Liver (tissue), 3 donors: ENCODE results near the gene RCSD1.

Experiments
- FOXA1 ChIP-seq: IDR thresholded peaks from 2 replicates; pipeline ENCODE4 v1.6.1; 2016; ENCODE audit warnings: antibody characterized with exemption
- GABPA ChIP-seq, 2 donors: IDR thresholded peaks in 1 of 2; conservative IDR thresholded peaks in 1 of 2; 2 replicates each; pipeline ENCODE4 v1.6.1; 2016; ENCODE audit warnings: antibody characterized with exemption in 2 of 2, mild to moderate bottlenecking in 1 of 2, moderate library complexity in 1 of 2
- JUND ChIP-seq, 2 donors: IDR thresholded peaks; 2 replicates each; pipeline ENCODE4 v1.6.1; 2016; ENCODE audit warnings: antibody characterized with exemption in 2 of 2
- TF ChIP-seq, protein P1 (sequence below): IDR thresholded peaks from 2 replicates; pipeline ENCODE4 v1.6.1; 2016; ENCODE audit warnings: antibody characterized with exemption
- TF ChIP-seq, protein P2 (sequence below): fragments of 150-350 bp; IDR thresholded peaks from 2 replicates; pipeline ENCODE4 v1.5.1; 2017; ENCODE audit warnings: improper control_type of control experiment, low read depth, low read length; ENCODE audit not compliant: missing input control
- donor health status: healthy.
- donor health status: healthy.

DNA sequence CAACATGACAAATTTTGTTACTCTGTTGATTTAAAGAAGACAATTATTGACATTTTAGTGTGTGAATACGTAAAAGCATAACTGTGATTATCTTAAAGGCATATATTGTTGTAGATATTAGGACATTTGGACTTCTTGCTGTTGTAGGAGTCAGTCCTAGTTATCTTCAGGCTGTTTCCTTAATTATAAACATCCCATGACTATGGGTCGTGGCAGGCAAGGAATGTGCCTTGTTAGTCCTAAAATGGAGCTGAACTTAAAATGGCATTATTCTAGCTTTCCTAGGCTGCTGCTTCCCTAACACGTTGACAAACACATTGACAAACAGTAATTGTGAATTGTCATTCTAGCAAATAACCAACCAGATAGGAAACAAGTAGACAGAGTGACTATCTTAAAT is 87.3 kb downstream of the RCSD1 start:
- TF ChIP-seq FOXA1 (no peak), GABPA (IDR thresholded peaks at IDR 0.05 in 1 of 2, conservative IDR thresholded peaks at IDR 0.05 in 1 of 2) (no peak), JUND (IDR thresholded peaks at IDR 0.05) (no peak)
- TF ChIP-seq, protein P1, sequence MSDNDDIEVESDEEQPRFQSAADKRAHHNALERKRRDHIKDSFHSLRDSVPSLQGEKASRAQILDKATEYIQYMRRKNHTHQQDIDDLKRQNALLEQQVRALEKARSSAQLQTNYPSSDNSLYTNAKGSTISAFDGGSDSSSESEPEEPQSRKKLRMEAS, result no peak
- TF ChIP-seq, protein P2, sequence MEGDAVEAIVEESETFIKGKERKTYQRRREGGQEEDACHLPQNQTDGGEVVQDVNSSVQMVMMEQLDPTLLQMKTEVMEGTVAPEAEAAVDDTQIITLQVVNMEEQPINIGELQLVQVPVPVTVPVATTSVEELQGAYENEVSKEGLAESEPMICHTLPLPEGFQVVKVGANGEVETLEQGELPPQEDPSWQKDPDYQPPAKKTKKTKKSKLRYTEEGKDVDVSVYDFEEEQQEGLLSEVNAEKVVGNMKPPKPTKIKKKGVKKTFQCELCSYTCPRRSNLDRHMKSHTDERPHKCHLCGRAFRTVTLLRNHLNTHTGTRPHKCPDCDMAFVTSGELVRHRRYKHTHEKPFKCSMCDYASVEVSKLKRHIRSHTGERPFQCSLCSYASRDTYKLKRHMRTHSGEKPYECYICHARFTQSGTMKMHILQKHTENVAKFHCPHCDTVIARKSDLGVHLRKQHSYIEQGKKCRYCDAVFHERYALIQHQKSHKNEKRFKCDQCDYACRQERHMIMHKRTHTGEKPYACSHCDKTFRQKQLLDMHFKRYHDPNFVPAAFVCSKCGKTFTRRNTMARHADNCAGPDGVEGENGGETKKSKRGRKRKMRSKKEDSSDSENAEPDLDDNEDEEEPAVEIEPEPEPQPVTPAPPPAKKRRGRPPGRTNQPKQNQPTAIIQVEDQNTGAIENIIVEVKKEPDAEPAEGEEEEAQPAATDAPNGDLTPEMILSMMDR, result no peak
